DND-41 (cell line): ENCODE data around the gene EYA4.

Source experiments
- ATAC-seq: fragments of 200-7000 bp; cut with Tn5 transposase; 3 replicates; pipeline ENCODE4 v1.9.1; 2021; ENCODE audit warnings: low read depth; ENCODE audit not compliant: insufficient read depth
- DNase-seq: peaks from one replicate; pipeline ENCODE4 v3.0.0-alpha.2; 2020
- H2AFZ ChIP-seq: 2 replicates; pipeline ENCODE4 v1.6.0; 2012; ENCODE audit warnings: low read depth, low read length
- H3K27ac ChIP-seq: 2 replicates; pipeline ENCODE4 v1.5.1; 2012; ENCODE audit warnings: low read length, inconsistent platforms
- H3K27me3 ChIP-seq: fragments of 200-600 bp; sonication (generic); 2 replicates; pipeline ENCODE4 v1.6.0; 2012; ENCODE audit warnings: low read length, mild to moderate bottlenecking, inconsistent platforms; ENCODE audit not compliant: insufficient read depth, poor library complexity
- H3K36me3 ChIP-seq: 2 replicates; pipeline ENCODE4 v1.5.1; 2012; ENCODE audit warnings: low read length, inconsistent platforms; ENCODE audit not compliant: insufficient read depth
- H3K4me1 ChIP-seq: 2 replicates; pipeline ENCODE4 v1.5.1; 2012; ENCODE audit warnings: mild to moderate bottlenecking, low read length; ENCODE audit not compliant: insufficient read depth
- H3K4me2 ChIP-seq: 2 replicates; pipeline ENCODE4 v1.6.0; 2012; ENCODE audit warnings: mild to moderate bottlenecking, moderate library complexity, low read length, inconsistent platforms; ENCODE audit not compliant: insufficient read depth
- H3K4me3 ChIP-seq, 2 experiments: fragments of 200-600 bp in 1 of 2; shearing (Covaris generic) in 1 of 2; 2 replicates each; pipeline ENCODE4 v1.5.1; 2012 to 2016; ENCODE audit warnings: inconsistent platforms in 2 of 2, low read length in 2 of 2, mild to moderate bottlenecking in 2 of 2, low read depth in 1 of 2, moderate library complexity in 1 of 2
- H3K79me2 ChIP-seq: 2 replicates; pipeline ENCODE4 v1.6.0; 2012; ENCODE audit warnings: low read length, inconsistent platforms; ENCODE audit not compliant: insufficient read depth
- H3K9ac ChIP-seq: 2 replicates; pipeline ENCODE4 v1.6.0; 2012; ENCODE audit warnings: low read depth, mild to moderate bottlenecking, inconsistent platforms, low read length, moderate library complexity
- H3K9me3 ChIP-seq: 2 replicates; pipeline ENCODE4 v1.5.1; 2012; ENCODE audit warnings: low read length, moderate library complexity, mild to moderate bottlenecking, inconsistent platforms; ENCODE audit not compliant: insufficient read depth, severe bottlenecking
- H4K20me1 ChIP-seq: 2 replicates; pipeline ENCODE4 v1.6.0; 2012; ENCODE audit warnings: low read length; ENCODE audit not compliant: insufficient read depth
- EZH2 ChIP-seq: IDR thresholded peaks from 3 replicates; pipeline ENCODE4 v1.6.1; 2012; ENCODE audit warnings: borderline replicate concordance, low read depth, mild to moderate bottlenecking, moderate library complexity, low read length, inconsistent platforms; ENCODE audit not compliant: severe bottlenecking
- TF ChIP-seq, protein P1 (sequence below): IDR thresholded peaks from 2 replicates; pipeline ENCODE4 v1.5.1; 2012; ENCODE audit warnings: borderline replicate concordance, low read length, moderate library complexity, mild to moderate bottlenecking; ENCODE audit not compliant: poor library complexity, severe bottlenecking; ENCODE audit errors: extremely low read depth

Gene EYA4

GRCh38 chr6:133504761-133505160 lies 263.6 kb downstream of the EYA4 start:
- no peak for DNase-seq
- no peak for TF ChIP-seq EZH2
- TF ChIP-seq, protein P1, sequence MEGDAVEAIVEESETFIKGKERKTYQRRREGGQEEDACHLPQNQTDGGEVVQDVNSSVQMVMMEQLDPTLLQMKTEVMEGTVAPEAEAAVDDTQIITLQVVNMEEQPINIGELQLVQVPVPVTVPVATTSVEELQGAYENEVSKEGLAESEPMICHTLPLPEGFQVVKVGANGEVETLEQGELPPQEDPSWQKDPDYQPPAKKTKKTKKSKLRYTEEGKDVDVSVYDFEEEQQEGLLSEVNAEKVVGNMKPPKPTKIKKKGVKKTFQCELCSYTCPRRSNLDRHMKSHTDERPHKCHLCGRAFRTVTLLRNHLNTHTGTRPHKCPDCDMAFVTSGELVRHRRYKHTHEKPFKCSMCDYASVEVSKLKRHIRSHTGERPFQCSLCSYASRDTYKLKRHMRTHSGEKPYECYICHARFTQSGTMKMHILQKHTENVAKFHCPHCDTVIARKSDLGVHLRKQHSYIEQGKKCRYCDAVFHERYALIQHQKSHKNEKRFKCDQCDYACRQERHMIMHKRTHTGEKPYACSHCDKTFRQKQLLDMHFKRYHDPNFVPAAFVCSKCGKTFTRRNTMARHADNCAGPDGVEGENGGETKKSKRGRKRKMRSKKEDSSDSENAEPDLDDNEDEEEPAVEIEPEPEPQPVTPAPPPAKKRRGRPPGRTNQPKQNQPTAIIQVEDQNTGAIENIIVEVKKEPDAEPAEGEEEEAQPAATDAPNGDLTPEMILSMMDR = no peak
- no peak for ATAC-seq
- H3K36me3 ChIP-seq = no peaks in the 10 kb centered on the region
- H3K4me3 ChIP-seq = no peak overlapping the region
- no peaks in the 10 kb centered on the region for H3K9me3 ChIP-seq
- no peaks in the 10 kb centered on the region for H3K79me2 ChIP-seq
- no peak overlapping the region for H3K4me2 ChIP-seq
- H4K20me1 ChIP-seq = no peaks in the 10 kb centered on the region
- no peak overlapping the region for H3K27ac ChIP-seq
- H3K4me1 ChIP-seq = no peaks in the 10 kb centered on the region
- H3K27me3 ChIP-seq = no peaks in the 10 kb centered on the region
- H3K9ac ChIP-seq = no peak overlapping the region
- H2AFZ ChIP-seq = no peak overlapping the region

DNA sequence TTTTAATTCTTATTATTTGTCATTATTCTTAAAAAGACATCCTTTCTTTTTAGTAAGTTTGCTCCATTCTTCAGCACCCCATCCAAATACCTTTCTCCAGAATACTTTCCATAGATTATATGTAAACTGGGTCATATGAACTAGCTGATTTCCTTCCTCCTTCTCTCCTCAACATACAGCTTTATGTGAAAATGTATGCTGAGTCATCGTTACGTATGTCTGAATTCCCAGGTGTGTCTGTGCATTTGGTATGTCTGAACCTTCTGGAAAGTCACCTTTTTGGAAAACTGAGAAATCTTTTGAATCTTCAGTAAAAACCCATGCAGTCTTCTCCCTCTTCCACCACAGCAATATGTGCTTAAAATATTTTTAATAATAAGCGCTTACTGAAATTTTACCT lies 264.5 kb downstream of the EYA4 start:
- ATAC-seq = no peak
- no peak overlapping the region for H3K4me2 ChIP-seq
- H4K20me1 ChIP-seq = no peaks in the 10 kb centered on the region
- no peak overlapping the region for H3K4me3 ChIP-seq
- DNase-seq = no peak
- H3K27ac ChIP-seq = no peak overlapping the region
- TF ChIP-seq, protein P1 = no peak
- no peak for TF ChIP-seq EZH2
- H2AFZ ChIP-seq = no peak overlapping the region
- no peak overlapping the region for H3K9ac ChIP-seq
- H3K27me3 ChIP-seq = no peaks in the 10 kb centered on the region
- no peaks in the 10 kb centered on the region for H3K36me3 ChIP-seq
- H3K4me1 ChIP-seq = no peaks in the 10 kb centered on the region
- H3K9me3 ChIP-seq = no peaks in the 10 kb centered on the region
- no peaks in the 10 kb centered on the region for H3K79me2 ChIP-seq

DNA sequence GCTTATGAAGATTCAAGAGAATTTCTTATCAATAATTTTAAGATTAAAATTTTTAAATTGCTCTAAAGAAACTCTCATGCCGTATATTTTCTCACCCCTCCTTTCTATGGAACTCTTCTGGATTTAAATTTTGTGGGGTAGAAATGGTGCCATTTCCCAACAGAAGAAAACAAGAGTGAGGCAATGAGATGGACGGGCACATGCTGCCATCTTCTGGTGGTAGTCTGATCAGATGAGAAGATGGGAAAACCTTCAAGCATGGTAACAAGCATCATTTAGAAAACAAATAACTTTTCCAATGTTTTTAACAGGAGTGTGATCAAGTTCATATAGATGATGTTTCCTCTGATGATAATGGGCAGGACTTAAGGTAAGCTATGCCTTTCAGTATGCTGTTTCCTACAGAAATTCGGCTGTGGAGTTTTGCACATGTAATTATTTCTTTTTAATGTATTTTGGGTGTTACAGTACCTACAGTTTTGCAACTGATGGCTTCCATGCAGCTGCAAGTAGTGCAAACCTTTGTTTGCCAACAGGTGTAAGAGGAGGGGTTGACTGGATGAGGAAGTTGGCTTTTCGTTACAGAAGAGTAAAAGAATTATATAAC lies 271.4 kb downstream of the EYA4 start:
- TF ChIP-seq, protein P1 = peak; percentile 65
- TF ChIP-seq EZH2 = no peak
- Histone ChIP-seq H3K4me1 (no peaks in the 10 kb centered on the region), H3K79me2 (no peaks in the 10 kb centered on the region), H2AFZ (no peak overlapping the region), H3K27ac (no peak overlapping the region), H3K4me3 (no peak overlapping the region), H3K4me2 (no peak overlapping the region), H3K36me3 (no peaks in the 10 kb centered on the region), H3K9me3 (no peaks in the 10 kb centered on the region), H3K9ac (no peak overlapping the region), H3K27me3 (no peaks in the 10 kb centered on the region), H4K20me1 (no peaks in the 10 kb centered on the region)
- 0 out of 3 replicates have a peak, but pooled peaks have one; percentile 47 for ATAC-seq
- DNase-seq = peak; percentile 26

- TF ChIP-seq EZH2 = no peak
- Histone ChIP-seq H4K20me1 (no peaks in the 10 kb centered on the region), H3K79me2 (no peaks in the 10 kb centered on the region), H3K9me3 (no peaks in the 10 kb centered on the region), H3K4me1 (no peaks in the 10 kb centered on the region), H2AFZ (no peak overlapping the region), H3K27me3 (no peaks in the 10 kb centered on the region), H3K36me3 (no peaks in the 10 kb centered on the region), H3K27ac (no peak overlapping the region), H3K4me3 (no peak overlapping the region), H3K4me2 (no peak overlapping the region), H3K9ac (no peak overlapping the region)
- DNase-seq (no peak), ATAC-seq (no peak)
Measured at GRCh38 chr6:133523816-133524215, 282.7 kb downstream of the EYA4 start.
